WTC11 (cell line): Measurements from ENCODE around the gene GRK2. TPM values are rescaled to one million over a fixed set of nuclear protein-coding genes. Genes with fewer than 3 reads are reported as not detected.

Experiments used
- ATAC-seq: fragments of 200-7000 bp; cut with Tn5 transposase; 2 replicates; pipeline ENCODE4 v1.10.0; 2021; ENCODE audit warnings: mild to moderate bottlenecking, moderate library complexity
- CTCF ChIA-PET: fragments of 300-600 bp; sonication (Branson Sonifier 250); formaldehyde crosslinking; loops from one replicate; lab custom pipeline; 2021; ENCODE audit warnings: antibody characterized with exemption; lab: Charles Lee
- POLR2A ChIA-PET: fragments of 350-600 bp; sonication (Branson Sonifier 250); formaldehyde crosslinking; loops from one replicate; lab custom pipeline; 2021; ENCODE audit warnings: antibody characterized with exemption; lab: Charles Lee
- DNase-seq: peaks from one replicate; pipeline ENCODE4 v3.0.0; 2021; ENCODE audit warnings: low spot score
- H3K27ac Mint-ChIP-seq: 2 replicates; pipeline ENCODE4 v1.8.0; 2021; ENCODE audit warnings: mixed read lengths
- H3K27me3 Mint-ChIP-seq: 2 replicates; pipeline ENCODE4 v1.8.0; 2021; ENCODE audit warnings: low read depth, mild to moderate bottlenecking, moderate library complexity, mixed read lengths
- H3K36me3 Mint-ChIP-seq: 2 replicates; pipeline ENCODE4 v1.8.0; 2021; ENCODE audit warnings: mixed read lengths
- H3K4me1 Mint-ChIP-seq: 2 replicates; pipeline ENCODE4 v1.8.0; 2022; ENCODE audit warnings: mixed read lengths
- H3K4me3 Mint-ChIP-seq: 2 replicates; pipeline ENCODE4 v1.8.0; 2021; ENCODE audit warnings: mild to moderate bottlenecking, moderate library complexity, mixed read lengths
- H3K9me3 Mint-ChIP-seq: 2 replicates; pipeline ENCODE4 v1.8.0; 2021; ENCODE audit warnings: mixed read lengths
- ATF1 ChIP-seq: sonication (generic); formaldehyde crosslinking; IDR thresholded peaks from 2 replicates; pipeline ENCODE4 v1.8.1; 2023; ENCODE audit warnings: mild to moderate bottlenecking, moderate library complexity, missing genetic modification reagents
- CREB1 ChIP-seq: sonication (generic); formaldehyde crosslinking; IDR thresholded peaks from 2 replicates; pipeline ENCODE4 v1.8.0; 2023; ENCODE audit warnings: mild to moderate bottlenecking, missing genetic modification reagents
- CREM ChIP-seq: sonication (generic); formaldehyde crosslinking; IDR thresholded peaks from 2 replicates; pipeline ENCODE4 v1.8.1; 2022; ENCODE audit warnings: mild to moderate bottlenecking, missing genetic modification reagents, moderate library complexity
- ELF4 ChIP-seq: sonication (generic); formaldehyde crosslinking; IDR thresholded peaks from 2 replicates; pipeline ENCODE4 v1.8.1; 2022; ENCODE audit warnings: low read depth, mild to moderate bottlenecking, moderate library complexity, missing genetic modification reagents
- GABPB1 ChIP-seq: sonication (generic); formaldehyde crosslinking; IDR thresholded peaks from 2 replicates; pipeline ENCODE4 v1.8.1; 2023; ENCODE audit warnings: mild to moderate bottlenecking, missing genetic modification reagents
- GRHL2 ChIP-seq: fragments of 250-450 bp; sonication (Bioruptor Pico); IDR thresholded peaks from 2 replicates; pipeline ENCODE4 v1.8.0; 2022; ENCODE audit warnings: mild to moderate bottlenecking, moderate library complexity; ENCODE audit not compliant: insufficient replicate concordance, severe bottlenecking
- KAT7 ChIP-seq: sonication (generic); formaldehyde crosslinking; IDR thresholded peaks from 2 replicates; pipeline ENCODE4 v1.8.1; 2023; ENCODE audit warnings: missing genetic modification reagents, mild to moderate bottlenecking, borderline replicate concordance
- MXD4 ChIP-seq: fragments of 250-450 bp; sonication (Bioruptor Pico); IDR thresholded peaks from 2 replicates; pipeline ENCODE4 v1.8.0; 2021; ENCODE audit warnings: mild to moderate bottlenecking, moderate library complexity, borderline replicate concordance
- NR1H2 ChIP-seq: sonication (generic); formaldehyde crosslinking; IDR thresholded peaks from 2 replicates; pipeline ENCODE4 v1.9.0; 2021; ENCODE audit warnings: mild to moderate bottlenecking, moderate library complexity, missing genetic modification reagents
- OVOL2 ChIP-seq: fragments of 250-450 bp; sonication (Bioruptor Pico); IDR thresholded peaks from 2 replicates; pipeline ENCODE4 v1.9.0; 2021; ENCODE audit warnings: mild to moderate bottlenecking, borderline replicate concordance
- RORB ChIP-seq: fragments of 250-450 bp; sonication (Bioruptor Pico); IDR thresholded peaks from 2 replicates; pipeline ENCODE4 v1.9.0; 2021; ENCODE audit warnings: mild to moderate bottlenecking
- SOX15 ChIP-seq: fragments of 250-450 bp; sonication (Bioruptor Pico); IDR thresholded peaks from 2 replicates; pipeline ENCODE4 v1.9.0; 2021; ENCODE audit warnings: mild to moderate bottlenecking
- SP1 ChIP-seq: sonication (generic); formaldehyde crosslinking; conservative IDR thresholded peaks from 2 replicates; pipeline ENCODE4 v1.8.1; 2022; ENCODE audit warnings: missing genetic modification reagents
- TCF7 ChIP-seq: sonication (generic); formaldehyde crosslinking; IDR thresholded peaks from 2 replicates; pipeline ENCODE4 v1.8.0; 2022; ENCODE audit warnings: mild to moderate bottlenecking, low read depth, missing genetic modification reagents, moderate library complexity
- ZNF121 ChIP-seq: sonication (generic); formaldehyde crosslinking; IDR thresholded peaks from 2 replicates; pipeline ENCODE4 v1.8.0; 2023; ENCODE audit warnings: missing genetic modification reagents
- ZNF263 ChIP-seq: sonication (generic); formaldehyde crosslinking; IDR thresholded peaks from 2 replicates; pipeline ENCODE4 v1.8.1; 2022; ENCODE audit warnings: low read depth, mild to moderate bottlenecking, moderate library complexity, missing genetic modification reagents
- total RNA-seq: library from RNA; stranded (reverse); gene quantifications from 3 replicates; pipeline ENCODE4 v1.2.3, GENCODE V29; 2021
- TF ChIP-seq, protein P1 (sequence below): sonication (generic); formaldehyde crosslinking; IDR thresholded peaks from 2 replicates; pipeline ENCODE4 v1.8.1; 2022; ENCODE audit warnings: missing genetic modification reagents, borderline replicate concordance
- TF ChIP-seq, protein P2 (sequence below): fragments of 250-450 bp; sonication (Bioruptor Pico); IDR thresholded peaks from 2 replicates; pipeline ENCODE4 v1.9.0; 2021; ENCODE audit warnings: mild to moderate bottlenecking
- TF ChIP-seq, protein P3 (sequence below): sonication (generic); formaldehyde crosslinking; IDR thresholded peaks from 2 replicates; pipeline ENCODE4 v1.8.0; 2023; ENCODE audit warnings: missing genetic modification reagents
- TF ChIP-seq, protein P4 (sequence below): fragments of 250-450 bp; sonication (Bioruptor Pico); IDR thresholded peaks from 2 replicates; pipeline ENCODE4 v1.9.0; 2021; ENCODE audit warnings: mild to moderate bottlenecking
- TF ChIP-seq, protein P5 (sequence below): fragments of 250-450 bp; sonication (Bioruptor Pico); IDR thresholded peaks from 2 replicates; pipeline ENCODE4 v1.9.0; 2021; ENCODE audit warnings: mild to moderate bottlenecking, borderline replicate concordance
- TF ChIP-seq, protein P6 (sequence below): fragments of 250-450 bp; sonication (Bioruptor Pico); IDR thresholded peaks from 2 replicates; pipeline ENCODE4 v2.1.2; 2022; ENCODE audit warnings: mild to moderate bottlenecking, moderate library complexity

The GRK2 gene
- total RNA-seq, 1 experiment from 2014 or later, result 68.1 TPM

DNA sequence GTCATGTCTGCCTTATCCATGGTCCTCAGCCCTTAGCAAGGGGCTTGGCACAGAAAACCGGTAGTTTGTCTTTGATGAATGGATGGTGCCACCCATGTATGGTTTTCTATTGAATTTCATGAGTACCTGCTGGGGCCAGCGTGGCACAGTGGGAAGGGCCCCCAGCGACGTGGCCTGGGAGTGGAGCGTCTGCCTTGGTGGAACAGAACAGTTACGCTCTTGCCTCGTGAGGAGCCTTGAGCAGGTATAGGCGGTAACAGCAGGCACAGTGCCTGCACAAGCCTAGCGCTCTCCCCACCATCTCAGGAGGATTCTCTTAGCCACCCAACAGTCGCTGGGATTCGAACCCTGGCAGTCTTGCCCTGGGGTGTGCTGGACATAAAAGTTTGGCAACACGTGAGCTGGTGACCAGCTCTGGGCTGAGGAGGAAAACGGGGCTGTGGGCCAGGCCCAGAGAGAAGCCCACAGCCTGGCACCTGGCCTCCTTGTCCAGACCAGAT is 34.0 kb downstream of the GRK2 start:
- H3K27ac Mint-ChIP-seq, result no peak overlapping the region
- DNase-seq (no peak), ATAC-seq (no peak)
- peaks cover 4% of the 10 kb centered on the region; the same call in 1 of the 2 replicates for H3K27me3 Mint-ChIP-seq
- ChIA-PET CTCF (interaction anchor here (1.0 to 5.3 kb wide), 3 partner anchors 11 to 82 kb away, joined by 3 to 103 read pairs (median 3); partner anchors contain the start of gene ANKRD13D), POLR2A (interaction anchor here (1.2 kb wide), 1 partner anchor 61 kb away, joined by 3 read pairs; no protein-coding TSS in a partner anchor)
- H3K4me1 Mint-ChIP-seq, result peaks cover 11% of the 10 kb centered on the region
- TF ChIP-seq, protein P1, sequence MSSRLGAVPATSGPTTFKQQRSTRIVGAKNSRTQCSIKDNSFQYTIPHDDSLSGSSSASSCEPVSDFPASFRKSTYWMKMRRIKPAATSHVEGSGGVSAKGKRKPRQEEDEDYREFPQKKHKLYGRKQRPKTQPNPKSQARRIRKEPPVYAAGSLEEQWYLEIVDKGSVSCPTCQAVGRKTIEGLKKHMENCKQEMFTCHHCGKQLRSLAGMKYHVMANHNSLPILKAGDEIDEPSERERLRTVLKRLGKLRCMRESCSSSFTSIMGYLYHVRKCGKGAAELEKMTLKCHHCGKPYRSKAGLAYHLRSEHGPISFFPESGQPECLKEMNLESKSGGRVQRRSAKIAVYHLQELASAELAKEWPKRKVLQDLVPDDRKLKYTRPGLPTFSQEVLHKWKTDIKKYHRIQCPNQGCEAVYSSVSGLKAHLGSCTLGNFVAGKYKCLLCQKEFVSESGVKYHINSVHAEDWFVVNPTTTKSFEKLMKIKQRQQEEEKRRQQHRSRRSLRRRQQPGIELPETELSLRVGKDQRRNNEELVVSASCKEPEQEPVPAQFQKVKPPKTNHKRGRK (CRISPR knock-in tag), result no peak
- TF ChIP-seq MXD4 (no peak), OVOL2 (CRISPR knock-in tag) (no peak), NR1H2 (no peak), ZNF263 (CRISPR knock-in tag) (no peak), CREB1 (CRISPR knock-in tag) (no peak), ELF4 (CRISPR knock-in tag) (no peak), CREM (CRISPR knock-in tag) (no peak), GRHL2 (CRISPR knock-in tag) (no peak), ZNF121 (CRISPR knock-in tag) (no peak), ATF1 (CRISPR knock-in tag) (no peak), SP1 (no peak), GABPB1 (CRISPR knock-in tag) (no peak), SOX15 (CRISPR knock-in tag) (no peak)
- TF ChIP-seq, protein P2, sequence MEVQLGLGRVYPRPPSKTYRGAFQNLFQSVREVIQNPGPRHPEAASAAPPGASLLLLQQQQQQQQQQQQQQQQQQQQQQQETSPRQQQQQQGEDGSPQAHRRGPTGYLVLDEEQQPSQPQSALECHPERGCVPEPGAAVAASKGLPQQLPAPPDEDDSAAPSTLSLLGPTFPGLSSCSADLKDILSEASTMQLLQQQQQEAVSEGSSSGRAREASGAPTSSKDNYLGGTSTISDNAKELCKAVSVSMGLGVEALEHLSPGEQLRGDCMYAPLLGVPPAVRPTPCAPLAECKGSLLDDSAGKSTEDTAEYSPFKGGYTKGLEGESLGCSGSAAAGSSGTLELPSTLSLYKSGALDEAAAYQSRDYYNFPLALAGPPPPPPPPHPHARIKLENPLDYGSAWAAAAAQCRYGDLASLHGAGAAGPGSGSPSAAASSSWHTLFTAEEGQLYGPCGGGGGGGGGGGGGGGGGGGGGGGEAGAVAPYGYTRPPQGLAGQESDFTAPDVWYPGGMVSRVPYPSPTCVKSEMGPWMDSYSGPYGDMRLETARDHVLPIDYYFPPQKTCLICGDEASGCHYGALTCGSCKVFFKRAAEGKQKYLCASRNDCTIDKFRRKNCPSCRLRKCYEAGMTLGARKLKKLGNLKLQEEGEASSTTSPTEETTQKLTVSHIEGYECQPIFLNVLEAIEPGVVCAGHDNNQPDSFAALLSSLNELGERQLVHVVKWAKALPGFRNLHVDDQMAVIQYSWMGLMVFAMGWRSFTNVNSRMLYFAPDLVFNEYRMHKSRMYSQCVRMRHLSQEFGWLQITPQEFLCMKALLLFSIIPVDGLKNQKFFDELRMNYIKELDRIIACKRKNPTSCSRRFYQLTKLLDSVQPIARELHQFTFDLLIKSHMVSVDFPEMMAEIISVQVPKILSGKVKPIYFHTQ (CRISPR knock-in tag), result no peak
- TF ChIP-seq, protein P3, sequence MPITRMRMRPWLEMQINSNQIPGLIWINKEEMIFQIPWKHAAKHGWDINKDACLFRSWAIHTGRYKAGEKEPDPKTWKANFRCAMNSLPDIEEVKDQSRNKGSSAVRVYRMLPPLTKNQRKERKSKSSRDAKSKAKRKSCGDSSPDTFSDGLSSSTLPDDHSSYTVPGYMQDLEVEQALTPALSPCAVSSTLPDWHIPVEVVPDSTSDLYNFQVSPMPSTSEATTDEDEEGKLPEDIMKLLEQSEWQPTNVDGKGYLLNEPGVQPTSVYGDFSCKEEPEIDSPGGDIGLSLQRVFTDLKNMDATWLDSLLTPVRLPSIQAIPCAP (CRISPR knock-in tag), result no peak
- TF ChIP-seq, protein P4, sequence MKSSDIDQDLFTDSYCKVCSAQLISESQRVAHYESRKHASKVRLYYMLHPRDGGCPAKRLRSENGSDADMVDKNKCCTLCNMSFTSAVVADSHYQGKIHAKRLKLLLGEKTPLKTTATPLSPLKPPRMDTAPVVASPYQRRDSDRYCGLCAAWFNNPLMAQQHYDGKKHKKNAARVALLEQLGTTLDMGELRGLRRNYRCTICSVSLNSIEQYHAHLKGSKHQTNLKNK, result no peak
- H3K36me3 Mint-ChIP-seq, result peaks cover 31% of the 10 kb centered on the region
- peaks cover 15% of the 10 kb centered on the region for H3K9me3 Mint-ChIP-seq
- no peak overlapping the region for H3K4me3 Mint-ChIP-seq

DNA sequence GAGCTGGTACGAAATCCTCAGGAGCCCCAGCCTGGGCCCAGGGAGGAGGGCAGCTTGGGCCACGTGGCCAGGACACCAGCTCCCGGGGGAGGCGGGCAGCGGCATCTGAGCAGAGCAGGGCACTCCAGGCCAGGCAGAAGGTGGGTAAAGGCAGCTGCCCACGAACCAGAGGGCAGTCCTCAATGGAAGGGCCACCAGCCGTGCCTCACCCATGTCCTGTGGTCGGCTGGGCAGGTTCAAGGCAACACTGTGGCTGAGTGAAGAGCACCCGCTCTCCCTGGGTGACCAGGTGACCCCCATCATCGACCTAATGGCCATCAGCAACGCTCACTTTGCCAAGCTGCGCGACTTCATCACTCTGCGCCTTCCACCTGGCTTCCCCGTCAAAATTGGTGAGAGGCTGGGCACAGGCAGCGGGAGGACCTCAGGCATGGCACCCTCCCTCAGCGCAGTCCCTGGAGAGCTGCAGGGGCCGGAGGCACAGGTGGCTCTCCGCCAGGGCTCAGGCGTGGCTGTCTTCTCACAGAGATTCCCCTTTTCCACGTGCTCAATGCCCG is 34.6 kb downstream of the GRK2 start:
- CTCF ChIA-PET, result interaction anchor here (1.0 to 5.3 kb wide), 3 partner anchors 12 to 82 kb away, joined by 3 to 103 read pairs (median 3); partner anchors contain the start of gene ANKRD13D
- POLR2A ChIA-PET, result interaction anchor here (1.1 to 1.2 kb wide), 2 partner anchors 23 to 61 kb away, joined by 3 read pairs; no protein-coding TSS in a partner anchor
- TF ChIP-seq, protein P5, sequence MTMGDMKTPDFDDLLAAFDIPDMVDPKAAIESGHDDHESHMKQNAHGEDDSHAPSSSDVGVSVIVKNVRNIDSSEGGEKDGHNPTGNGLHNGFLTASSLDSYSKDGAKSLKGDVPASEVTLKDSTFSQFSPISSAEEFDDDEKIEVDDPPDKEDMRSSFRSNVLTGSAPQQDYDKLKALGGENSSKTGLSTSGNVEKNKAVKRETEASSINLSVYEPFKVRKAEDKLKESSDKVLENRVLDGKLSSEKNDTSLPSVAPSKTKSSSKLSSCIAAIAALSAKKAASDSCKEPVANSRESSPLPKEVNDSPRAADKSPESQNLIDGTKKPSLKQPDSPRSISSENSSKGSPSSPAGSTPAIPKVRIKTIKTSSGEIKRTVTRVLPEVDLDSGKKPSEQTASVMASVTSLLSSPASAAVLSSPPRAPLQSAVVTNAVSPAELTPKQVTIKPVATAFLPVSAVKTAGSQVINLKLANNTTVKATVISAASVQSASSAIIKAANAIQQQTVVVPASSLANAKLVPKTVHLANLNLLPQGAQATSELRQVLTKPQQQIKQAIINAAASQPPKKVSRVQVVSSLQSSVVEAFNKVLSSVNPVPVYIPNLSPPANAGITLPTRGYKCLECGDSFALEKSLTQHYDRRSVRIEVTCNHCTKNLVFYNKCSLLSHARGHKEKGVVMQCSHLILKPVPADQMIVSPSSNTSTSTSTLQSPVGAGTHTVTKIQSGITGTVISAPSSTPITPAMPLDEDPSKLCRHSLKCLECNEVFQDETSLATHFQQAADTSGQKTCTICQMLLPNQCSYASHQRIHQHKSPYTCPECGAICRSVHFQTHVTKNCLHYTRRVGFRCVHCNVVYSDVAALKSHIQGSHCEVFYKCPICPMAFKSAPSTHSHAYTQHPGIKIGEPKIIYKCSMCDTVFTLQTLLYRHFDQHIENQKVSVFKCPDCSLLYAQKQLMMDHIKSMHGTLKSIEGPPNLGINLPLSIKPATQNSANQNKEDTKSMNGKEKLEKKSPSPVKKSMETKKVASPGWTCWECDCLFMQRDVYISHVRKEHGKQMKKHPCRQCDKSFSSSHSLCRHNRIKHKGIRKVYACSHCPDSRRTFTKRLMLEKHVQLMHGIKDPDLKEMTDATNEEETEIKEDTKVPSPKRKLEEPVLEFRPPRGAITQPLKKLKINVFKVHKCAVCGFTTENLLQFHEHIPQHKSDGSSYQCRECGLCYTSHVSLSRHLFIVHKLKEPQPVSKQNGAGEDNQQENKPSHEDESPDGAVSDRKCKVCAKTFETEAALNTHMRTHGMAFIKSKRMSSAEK (CRISPR knock-in tag), result no peak
- TF ChIP-seq KAT7 (no peak), RORB (CRISPR knock-in tag) (no peak), TCF7 (CRISPR knock-in tag) (no peak)
- TF ChIP-seq, protein P6, sequence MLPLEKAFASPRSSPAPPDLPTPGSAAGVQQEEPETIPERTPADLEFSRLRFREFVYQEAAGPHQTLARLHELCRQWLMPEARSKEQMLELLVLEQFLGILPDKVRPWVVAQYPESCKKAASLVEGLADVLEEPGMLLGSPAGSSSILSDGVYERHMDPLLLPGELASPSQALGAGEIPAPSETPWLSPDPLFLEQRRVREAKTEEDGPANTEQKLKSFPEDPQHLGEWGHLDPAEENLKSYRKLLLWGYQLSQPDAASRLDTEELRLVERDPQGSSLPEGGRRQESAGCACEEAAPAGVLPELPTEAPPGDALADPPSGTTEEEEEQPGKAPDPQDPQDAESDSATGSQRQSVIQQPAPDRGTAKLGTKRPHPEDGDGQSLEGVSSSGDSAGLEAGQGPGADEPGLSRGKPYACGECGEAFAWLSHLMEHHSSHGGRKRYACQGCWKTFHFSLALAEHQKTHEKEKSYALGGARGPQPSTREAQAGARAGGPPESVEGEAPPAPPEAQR (CRISPR knock-in tag), result no peak

More for the DNA sequence above, 34.6 kb downstream of the GRK2 start:
- peaks cover 11% of the 10 kb centered on the region for H3K4me1 Mint-ChIP-seq
- H3K4me3 Mint-ChIP-seq, result no peak overlapping the region
- peaks cover 4% of the 10 kb centered on the region; the same call in 1 of the 2 replicates for H3K27me3 Mint-ChIP-seq
- peaks cover 26% of the 10 kb centered on the region for H3K36me3 Mint-ChIP-seq
- H3K9me3 Mint-ChIP-seq, result peaks cover 13% of the 10 kb centered on the region
- no peak for DNase-seq
- no peak overlapping the region for H3K27ac Mint-ChIP-seq
- no peak for ATAC-seq
